ENCODE data around the gene IL37.
"Not testable (repeated sequence)": the region's sequence is repeated elsewhere in the genome, so short reads cannot be mapped to it uniquely, and the experiment has no call there.

The IL37 gene

GRCh38 chr2:112923967-112924338 is 13.0 kb downstream of the IL37 start:
- DNase-seq, result no peak

GRCh38 chr2:112924360-112924759 is 13.4 kb downstream of the IL37 start:
- DNase-seq, result no peak

DNA sequence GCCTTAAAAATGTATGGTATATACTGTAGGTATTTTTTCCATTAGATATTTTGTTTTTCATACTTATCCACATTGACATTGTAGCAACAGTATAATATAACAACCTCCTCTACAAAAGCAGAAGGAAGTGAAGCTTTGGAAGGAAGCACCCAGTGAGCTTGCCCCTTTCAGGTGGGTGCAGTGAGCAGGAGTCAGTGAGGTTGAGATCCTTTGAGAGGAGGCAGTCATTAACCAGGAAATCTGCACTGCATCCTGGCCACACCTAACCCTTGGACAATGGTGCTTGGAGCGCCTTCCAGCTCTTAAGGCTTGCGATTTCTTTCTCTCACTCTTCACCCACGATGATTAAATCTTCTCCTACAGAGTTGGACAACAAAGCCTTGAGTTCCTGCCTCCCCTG is 13.9 kb downstream of the IL37 start:
- DNase-seq, result no peak

DNA sequence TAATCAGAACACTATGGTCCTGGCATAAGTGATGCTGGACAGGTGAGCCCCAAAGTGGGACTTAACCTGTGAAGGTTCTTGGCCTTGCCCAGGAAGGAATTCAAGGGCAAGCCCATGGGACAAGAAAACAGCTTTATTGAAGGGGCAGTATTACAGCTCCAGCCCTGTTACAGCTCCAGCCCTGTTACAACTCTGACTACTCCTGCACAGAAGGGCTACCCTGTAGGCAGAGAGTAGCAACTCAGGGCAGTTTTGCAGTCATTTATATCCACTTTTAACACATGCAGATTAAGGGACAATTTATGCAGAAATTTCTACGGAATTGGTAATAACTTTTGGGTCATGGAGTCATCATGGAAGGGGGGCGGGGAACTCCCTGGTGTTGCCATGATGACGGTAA is 15.7 kb downstream of the IL37 start:
- no peak for DNase-seq

GRCh38 chr2:112927745-112928144 is 16.8 kb downstream of the IL37 start:
- no peak for DNase-seq

GRCh38 chr2:112933261-112933660 is 22.3 kb downstream of the IL37 start:
- no peak for DNase-seq

- not testable (repeated sequence) for DNase-seq
These were observed 23.2 kb downstream of the IL37 start for GRCh38 chr2:112934117-112934516.

DNA sequence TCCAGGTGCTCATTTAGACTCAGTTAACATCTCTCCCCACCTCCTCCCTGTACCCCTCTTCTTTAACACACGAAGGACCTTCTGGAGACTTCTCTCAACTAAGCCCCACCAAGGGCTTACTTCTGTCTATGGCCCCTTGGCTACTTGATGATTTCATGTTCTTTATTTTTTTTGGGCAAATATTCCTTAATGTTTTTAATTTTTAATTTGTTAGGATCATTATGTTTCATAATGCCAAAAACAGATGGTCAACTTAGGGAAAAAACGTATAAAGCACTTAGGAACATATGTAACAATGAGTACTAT is 25.9 kb downstream of the IL37 start:
- no peak for DNase-seq

GRCh38 chr2:112938904-112939303 is 27.9 kb downstream of the IL37 start:
- DNase-seq, result peak; percentile 39

GRCh38 chr2:112939425-112939824 is 28.5 kb downstream of the IL37 start:
- no peak for DNase-seq

GRCh38 chr2:112940859-112941625 is 30.1 kb downstream of the IL37 start:
- DNase-seq, result no peak

DNA sequence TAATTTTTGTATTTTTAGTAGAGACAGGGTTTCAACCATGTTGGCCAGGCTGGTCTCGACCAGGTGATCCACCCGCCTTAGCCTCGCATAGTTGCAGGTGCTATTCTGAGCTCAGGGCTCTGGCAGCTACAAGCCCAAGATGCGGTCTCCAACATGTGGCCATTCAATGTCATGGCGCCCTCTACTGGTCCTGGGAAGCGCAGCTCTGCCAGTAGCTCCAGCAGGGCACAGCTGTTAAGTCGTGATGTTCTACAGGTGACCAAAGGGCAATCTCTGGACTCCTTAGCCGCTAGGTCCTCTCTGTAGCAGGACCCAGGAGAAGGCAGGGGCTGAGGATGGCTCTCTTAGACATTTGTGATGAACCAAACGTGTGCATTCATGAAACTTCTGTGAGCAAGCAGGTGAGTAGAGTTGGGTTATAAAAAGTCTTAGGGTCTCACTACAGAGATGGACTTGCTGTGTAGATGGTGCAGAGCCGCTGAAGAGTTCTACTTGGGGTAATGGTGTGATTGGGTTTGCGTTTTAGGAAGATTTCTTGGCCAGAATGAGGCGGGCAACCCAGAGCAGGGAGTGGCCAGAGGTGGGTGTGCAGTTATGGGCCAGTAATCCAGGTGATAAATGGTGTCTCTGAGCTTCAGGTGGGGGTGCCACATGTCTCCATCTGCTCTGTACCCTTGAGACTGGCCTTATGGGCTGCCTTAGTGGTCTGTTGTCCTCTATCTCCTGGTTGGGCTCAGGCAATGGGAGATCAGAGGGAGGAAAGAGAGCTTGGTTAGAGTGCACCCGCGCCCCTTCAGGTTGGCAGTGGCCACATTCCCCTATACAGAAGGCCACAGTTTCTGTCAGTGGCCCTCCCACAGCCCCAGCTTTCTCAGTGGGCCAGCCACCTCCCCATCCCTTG is 31.0 kb downstream of the IL37 start:
- peak; percentile 70 for DNase-seq

- DNase-seq, result no peak
These were observed 31.7 kb downstream of the IL37 start for GRCh38 chr2:112942654-112943002.

DNA sequence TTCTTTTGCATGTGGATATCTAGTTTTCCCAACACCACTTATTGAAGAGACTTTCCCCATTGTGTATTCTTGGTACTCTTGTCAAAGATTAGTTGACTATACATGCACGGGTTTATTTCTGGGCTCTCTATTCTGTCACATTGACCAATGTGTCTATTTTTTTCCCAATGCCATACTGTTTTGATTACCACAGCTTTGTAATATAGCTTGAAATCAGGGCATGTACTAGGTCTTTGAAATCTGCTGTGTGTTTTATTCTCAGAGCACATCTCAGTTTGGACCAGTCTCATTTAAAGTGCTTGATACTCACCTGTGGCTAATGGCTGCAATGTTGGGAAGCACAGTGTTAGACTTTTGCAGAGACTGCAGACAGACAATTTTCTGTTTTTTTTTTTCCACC is 34.0 kb downstream of the IL37 start:
- DNase-seq, result no peak

- no peak for DNase-seq
These were observed 35.1 kb downstream of the IL37 start for GRCh38 chr2:112946086-112946485.

DNA sequence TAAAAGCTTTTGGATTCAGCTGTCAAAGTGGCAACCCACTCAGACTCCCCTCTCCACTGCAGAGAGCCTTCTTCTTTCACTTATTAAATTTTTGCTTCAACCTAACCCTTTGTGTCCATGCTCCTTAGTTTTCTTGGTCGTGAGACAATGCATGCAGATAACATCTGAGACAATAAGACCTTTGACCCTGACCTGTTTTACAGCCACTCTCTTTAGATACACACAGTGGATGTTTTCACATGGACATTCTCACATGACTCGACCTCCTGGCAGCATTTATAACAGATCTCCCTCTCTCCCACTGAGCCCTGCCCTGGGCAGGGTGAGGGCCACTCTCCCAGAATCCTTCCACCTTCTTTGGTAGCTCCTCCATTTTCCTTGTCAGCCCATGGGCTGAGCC is 36.4 kb downstream of the IL37 start:
- no peak for DNase-seq

DNA sequence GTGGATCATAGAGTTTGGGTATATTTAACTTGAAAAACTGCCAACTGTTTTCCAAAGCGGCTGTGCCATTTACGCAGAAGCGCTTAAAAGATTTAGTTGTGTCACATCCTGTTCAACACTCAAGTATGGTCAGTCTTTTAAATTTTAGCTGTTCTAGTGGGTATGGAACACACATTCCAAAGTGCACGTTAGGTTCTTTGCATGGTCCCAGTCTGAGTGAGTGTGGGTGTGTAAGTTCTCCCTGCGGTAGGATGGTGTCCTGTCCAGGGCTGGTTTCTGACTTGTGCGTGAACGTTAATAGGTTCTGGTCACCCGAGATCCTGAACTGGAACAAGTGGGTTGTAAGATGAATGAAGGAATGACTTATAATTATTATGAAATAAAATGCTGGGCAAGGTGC is 38.5 kb downstream of the IL37 start:
- DNase-seq, result no peak

DNA sequence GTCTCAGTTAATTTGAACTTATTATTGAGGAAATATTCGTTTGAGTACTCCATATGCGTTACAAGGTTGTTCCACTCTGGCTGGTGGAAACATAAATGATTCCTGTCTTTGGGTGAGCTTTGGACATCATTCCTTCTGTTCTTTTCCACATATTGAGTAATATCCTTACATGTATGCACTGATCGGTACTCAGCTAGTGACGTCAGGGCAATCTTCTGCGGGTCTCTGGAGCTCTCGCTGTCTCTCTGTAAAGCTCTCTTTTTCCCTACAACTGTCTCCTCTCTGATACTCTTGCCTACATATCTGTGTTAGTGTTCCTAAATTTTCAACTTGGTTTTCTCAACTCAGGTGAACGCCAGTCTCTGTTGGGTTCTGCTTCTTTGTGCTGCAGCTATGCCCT is 43.4 kb downstream of the IL37 start:
- no peak for DNase-seq

- no peak for DNase-seq
These were observed 46.5 kb downstream of the IL37 start for GRCh38 chr2:112957511-112957910.

GRCh38 chr2:112958428-112959108 is 47.6 kb downstream of the IL37 start:
- DNase-seq, result peak; percentile 55

DNA sequence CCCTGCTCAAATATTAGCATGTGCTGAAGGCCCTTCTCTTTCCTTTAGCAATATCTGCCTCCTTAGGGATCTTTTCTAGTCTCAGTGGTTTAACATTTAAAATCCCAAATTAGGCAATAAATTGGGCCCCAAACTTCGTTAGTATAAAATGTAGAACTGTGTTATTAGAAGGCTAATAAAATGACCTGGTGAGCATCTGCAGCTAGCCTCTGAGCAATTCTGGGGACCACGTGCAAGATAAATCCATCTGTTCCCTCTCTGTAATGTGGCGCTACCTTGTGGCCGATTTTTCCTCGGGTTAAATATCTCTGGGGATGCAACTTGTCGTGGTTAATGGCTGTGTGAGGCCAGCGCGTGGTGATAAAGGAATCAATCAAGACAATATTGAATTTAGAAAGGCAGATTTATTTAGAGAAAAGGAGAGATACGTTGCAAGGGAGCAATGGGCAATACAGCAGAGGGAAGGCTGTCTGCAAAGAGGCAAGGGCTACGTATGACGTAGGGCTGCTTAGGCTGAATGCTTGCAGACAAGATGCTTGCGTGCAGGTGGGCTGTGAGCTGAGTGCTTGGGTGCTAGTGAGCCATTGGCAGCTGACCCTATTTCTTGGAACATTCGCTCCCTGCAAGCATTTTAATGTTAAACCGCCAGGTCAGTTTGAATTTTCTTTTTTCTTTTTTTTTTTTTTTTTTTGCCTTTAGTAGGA is 48.3 kb downstream of the IL37 start:
- DNase-seq, result no peak

- no peak for DNase-seq
These were observed 49.4 kb downstream of the IL37 start for GRCh38 chr2:112960230-112960825.
